GM19193 (cell line): ENCODE measurements around the gene KRT222.

ENCODE experiments used
- POLR2A ChIP-seq: IDR thresholded peaks from 4 replicates; pipeline ENCODE4 v1.6.1; 2011; ENCODE audit not compliant: insufficient read depth, insufficient read length; ENCODE audit errors: extremely low read depth

The KRT222 gene

GRCh38 chr17:40613467-40614154 is 51.4 kb downstream of the KRT222 start:
- no peak for TF ChIP-seq POLR2A

- no peak for TF ChIP-seq POLR2A
These were observed 52.3 kb downstream of the KRT222 start for GRCh38 chr17:40612599-40613244.

GRCh38 chr17:40611840-40612474 is 53.0 kb downstream of the KRT222 start:
- TF ChIP-seq POLR2A: no peak

- no peak for TF ChIP-seq POLR2A
These were observed 54.6 kb downstream of the KRT222 start for GRCh38 chr17:40610359-40610758.

GRCh38 chr17:40608061-40608581 is 56.9 kb downstream of the KRT222 start:
- no peak for TF ChIP-seq POLR2A

GRCh38 chr17:40607641-40608040 is 57.3 kb downstream of the KRT222 start:
- no peak for TF ChIP-seq POLR2A

GRCh38 chr17:40606548-40607353 is 58.2 kb downstream of the KRT222 start:
- no peak for TF ChIP-seq POLR2A

GRCh38 chr17:40605306-40605705 is 59.7 kb downstream of the KRT222 start:
- TF ChIP-seq POLR2A: no peak
